SJCRH30 (cell line): ENCODE data around the gene ACTN4. TPM values are rescaled to one million over a fixed set of nuclear protein-coding genes. Genes with fewer than 3 reads are reported as not detected.

ENCODE experiments used
- DNase-seq, 2 experiments: peaks; one replicate each; pipeline ENCODE4 v3.0.0-alpha.2; 2015 to 2020
- H3K27ac ChIP-seq: fragments of 250-450 bp; sonication (Bioruptor Pico); 2 replicates; pipeline ENCODE4 v1.5.1; 2020; ENCODE audit warnings: mild to moderate bottlenecking, moderate library complexity
- H3K27me3 ChIP-seq: fragments of 250-450 bp; sonication (Bioruptor Pico); 2 replicates; pipeline ENCODE4 v1.5.1; 2020; ENCODE audit warnings: mild to moderate bottlenecking, moderate library complexity
- H3K36me3 ChIP-seq: fragments of 250-450 bp; sonication (Bioruptor Pico); 2 replicates; pipeline ENCODE4 v1.5.1; 2020; ENCODE audit warnings: mild to moderate bottlenecking, moderate library complexity
- H3K4me1 ChIP-seq: fragments of 250-450 bp; sonication (Bioruptor Pico); 2 replicates; pipeline ENCODE4 v1.5.1; 2020; ENCODE audit warnings: mild to moderate bottlenecking, moderate library complexity
- H3K4me3 ChIP-seq: fragments of 250-450 bp; sonication (Bioruptor Pico); 2 replicates; pipeline ENCODE4 v1.5.1; 2020; ENCODE audit warnings: mild to moderate bottlenecking, moderate library complexity
- H3K9me3 ChIP-seq: fragments of 250-450 bp; sonication (Bioruptor Pico); replicated peaks from 2 replicates; pipeline ENCODE4 v1.5.1; 2020; ENCODE audit warnings: mild to moderate bottlenecking, moderate library complexity
- total RNA-seq: library from RNA; depleted of rRNA; stranded (reverse); fragments of >200 nt; shearing (Covaris generic); gene quantifications from 2 replicates; pipeline ENCODE4 v1.2.3, GENCODE V29; 2014

ACTN4 gene
- total RNA-seq, 1 experiment from 2014 or later, result 192 TPM

- Histone ChIP-seq H3K9me3 (no peaks in the 10 kb centered on the region), H3K4me3 (peak overlapping the region; percentile 77), H3K27me3 (no peaks in the 10 kb centered on the region), H3K36me3 (no peaks in the 10 kb centered on the region), H3K27ac (no peak overlapping the region), H3K4me1 (peaks cover 38% of the 10 kb centered on the region)
- no peak for DNase-seq
Measured at GRCh38 chr19:38649305-38650171, 2.1 kb downstream of the ACTN4 start.

- peaks cover 45% of the 10 kb centered on the region for H3K4me1 ChIP-seq
- H3K36me3 ChIP-seq, result no peaks in the 10 kb centered on the region
- no peak overlapping the region for H3K4me3 ChIP-seq
- H3K27ac ChIP-seq, result no peak overlapping the region
- no peak for DNase-seq
- no peaks in the 10 kb centered on the region for H3K27me3 ChIP-seq
- H3K9me3 ChIP-seq, result no peaks in the 10 kb centered on the region
Measured at GRCh38 chr19:38650172-38650775, 2.8 kb downstream of the ACTN4 start.

GRCh38 chr19:38650911-38651584 is 3.6 kb downstream of the ACTN4 start:
- peaks cover 5% of the 10 kb centered on the region; the same call in 1 of the 2 replicates for H3K36me3 ChIP-seq
- H3K4me1 ChIP-seq, result peaks cover 51% of the 10 kb centered on the region
- H3K4me3 ChIP-seq, result no peak overlapping the region
- DNase-seq, result no peak
- no peaks in the 10 kb centered on the region for H3K27me3 ChIP-seq
- no peaks in the 10 kb centered on the region for H3K9me3 ChIP-seq
- no peak overlapping the region for H3K27ac ChIP-seq

GRCh38 chr19:38653028-38653571 is 5.7 kb downstream of the ACTN4 start:
- Histone ChIP-seq H3K4me3 (no peak overlapping the region), H3K27me3 (no peaks in the 10 kb centered on the region), H3K4me1 (peaks cover 60% of the 10 kb centered on the region), H3K27ac (peak overlapping the region; percentile 8; the same call in 1 of the 2 replicates), H3K9me3 (no peaks in the 10 kb centered on the region), H3K36me3 (peaks cover 15% of the 10 kb centered on the region)
- DNase-seq, result peak in 1 of 2 experiments; percentile 52

- no peak overlapping the region for H3K4me3 ChIP-seq
- peak; percentile 42 to 62 for DNase-seq
- peaks cover 15% of the 10 kb centered on the region for H3K36me3 ChIP-seq
Measured at GRCh38 chr19:38654628-38655055, 7.2 kb downstream of the ACTN4 start.

GRCh38 chr19:38655148-38655824 is 7.8 kb downstream of the ACTN4 start:
- H3K4me3 ChIP-seq, result no peak overlapping the region
- peaks cover 15% of the 10 kb centered on the region for H3K36me3 ChIP-seq
- peaks cover 77% of the 10 kb centered on the region for H3K4me1 ChIP-seq
- no peak for DNase-seq
- H3K27me3 ChIP-seq, result no peaks in the 10 kb centered on the region
- H3K9me3 ChIP-seq, result no peaks in the 10 kb centered on the region
- H3K27ac ChIP-seq, result no peak overlapping the region

More at GRCh38 chr19:38654628-38655055, 7.2 kb downstream of the ACTN4 start:
- peaks cover 71% of the 10 kb centered on the region for H3K4me1 ChIP-seq
- H3K27me3 ChIP-seq, result no peaks in the 10 kb centered on the region
- H3K27ac ChIP-seq, result no peak overlapping the region
- H3K9me3 ChIP-seq, result no peaks in the 10 kb centered on the region

GRCh38 chr19:38656171-38656981 is 8.9 kb downstream of the ACTN4 start:
- no peak overlapping the region for H3K4me3 ChIP-seq
- H3K4me1 ChIP-seq, result peaks cover 72% of the 10 kb centered on the region
- H3K27ac ChIP-seq, result no peak overlapping the region
- no peak for DNase-seq
- H3K9me3 ChIP-seq, result no peaks in the 10 kb centered on the region
- peaks cover 20% of the 10 kb centered on the region for H3K36me3 ChIP-seq
- H3K27me3 ChIP-seq, result no peaks in the 10 kb centered on the region

GRCh38 chr19:38657633-38658222 is 10.3 kb downstream of the ACTN4 start:
- H3K27ac ChIP-seq, result peak overlapping the region; percentile 31; the same call in 1 of the 2 replicates
- no peak overlapping the region for H3K4me3 ChIP-seq
- H3K36me3 ChIP-seq, result peaks cover 21% of the 10 kb centered on the region
- H3K27me3 ChIP-seq, result no peaks in the 10 kb centered on the region
- H3K9me3 ChIP-seq, result no peaks in the 10 kb centered on the region
- no peak for DNase-seq
- H3K4me1 ChIP-seq, result peaks cover 61% of the 10 kb centered on the region

GRCh38 chr19:38658462-38659306 is 11.2 kb downstream of the ACTN4 start:
- Histone ChIP-seq H3K27me3 (no peaks in the 10 kb centered on the region), H3K27ac (peak overlapping the region; percentile 50; the same call in 1 of the 2 replicates), H3K4me1 (peaks cover 58% of the 10 kb centered on the region), H3K9me3 (no peaks in the 10 kb centered on the region), H3K4me3 (no peak overlapping the region), H3K36me3 (peaks cover 21% of the 10 kb centered on the region)
- peak; percentile 53 to 67 for DNase-seq

- H3K36me3 ChIP-seq, result peaks cover 20% of the 10 kb centered on the region
- H3K27me3 ChIP-seq, result no peaks in the 10 kb centered on the region
- H3K4me1 ChIP-seq, result peaks cover 56% of the 10 kb centered on the region
- no peak for DNase-seq
- no peaks in the 10 kb centered on the region for H3K9me3 ChIP-seq
- no peak overlapping the region for H3K27ac ChIP-seq
- H3K4me3 ChIP-seq, result no peak overlapping the region
Measured at GRCh38 chr19:38660724-38661123, 13.3 kb downstream of the ACTN4 start.

GRCh38 chr19:38661136-38661535 is 13.7 kb downstream of the ACTN4 start:
- H3K36me3 ChIP-seq, result peaks cover 15% of the 10 kb centered on the region
- H3K9me3 ChIP-seq, result no peaks in the 10 kb centered on the region
- no peak overlapping the region for H3K27ac ChIP-seq
- peaks cover 60% of the 10 kb centered on the region for H3K4me1 ChIP-seq
- no peak for DNase-seq
- H3K4me3 ChIP-seq, result no peak overlapping the region
- no peaks in the 10 kb centered on the region for H3K27me3 ChIP-seq

- H3K27ac ChIP-seq, result no peak overlapping the region
- peaks cover 9% of the 10 kb centered on the region; the same call in 1 of the 2 replicates for H3K36me3 ChIP-seq
- no peak overlapping the region for H3K4me3 ChIP-seq
- peaks cover 68% of the 10 kb centered on the region for H3K4me1 ChIP-seq
- H3K27me3 ChIP-seq, result no peaks in the 10 kb centered on the region
- H3K9me3 ChIP-seq, result no peaks in the 10 kb centered on the region
- DNase-seq, result no peak
Measured at GRCh38 chr19:38661996-38662395, 14.5 kb downstream of the ACTN4 start.
